ENCODE measurements around the gene EMILIN2.

Gene EMILIN2

GRCh38 chr18:2960983-2961696 is 114.3 kb downstream of the EMILIN2 start:
- H3K4me2 ChIP-seq (ENCODE audit: low read length): peak overlapping the region; percentile 50
- H2AFZ ChIP-seq (ENCODE audit: low read length): no peak overlapping the region
- H3K9ac ChIP-seq (ENCODE audit: low read length): no peak overlapping the region
- no peaks in the 10 kb centered on the region for H3K9me3 ChIP-seq (ENCODE audit: low read length)
- H3K36me3 ChIP-seq (ENCODE audit: insufficient read depth, low read length): 0 out of 2 replicates have a peak, but pooled peaks cover 5% of the 10 kb centered on the region
- no peak overlapping the region for H3K4me3 ChIP-seq (ENCODE audit: low read depth, low read length, poor library complexity, severe bottlenecking)
- H3K4me1 ChIP-seq (ENCODE audit: insufficient read depth, low read length, severe bottlenecking): peaks cover 61% of the 10 kb centered on the region
- H3K79me2 ChIP-seq (ENCODE audit: insufficient read depth, low read length): no peaks in the 10 kb centered on the region
- no peaks in the 10 kb centered on the region for H3K27me3 ChIP-seq (ENCODE audit: insufficient read depth, low read length)
- H3K9me2 ChIP-seq (ENCODE audit: low read depth, low read length): no peaks in the 10 kb centered on the region
- no peaks in the 10 kb centered on the region for H4K20me1 ChIP-seq (ENCODE audit: insufficient read depth, low read length)
- peak overlapping the region; percentile 65 for H3K27ac ChIP-seq (ENCODE audit: low read depth, low read length, poor library complexity, severe bottlenecking)
- H3F3A ChIP-seq (ENCODE audit: insufficient read depth, low read length): no peaks in the 10 kb centered on the region
- TF ChIP-seq EZH2 (IDR thresholded peaks at IDR 0.05; ENCODE audit: borderline replicate concordance, low read length) (no peak), CTCF (IDR thresholded peaks at IDR 0.05; ENCODE audit: low read length) (no peak)

GRCh38 chr18:2961821-2962220 is 115.0 kb downstream of the EMILIN2 start:
- H3K4me2 ChIP-seq (ENCODE audit: low read length): peak overlapping the region; percentile 9; the same call in 1 of the 2 replicates
- H3K9me3 ChIP-seq (ENCODE audit: low read length): no peaks in the 10 kb centered on the region
- H2AFZ ChIP-seq (ENCODE audit: low read length): no peak overlapping the region
- H3K4me1 ChIP-seq (ENCODE audit: insufficient read depth, low read length, severe bottlenecking): peaks cover 61% of the 10 kb centered on the region
- no peak overlapping the region for H3K9ac ChIP-seq (ENCODE audit: low read length)
- H4K20me1 ChIP-seq (ENCODE audit: insufficient read depth, low read length): no peaks in the 10 kb centered on the region
- no peak for TF ChIP-seq CTCF (IDR thresholded peaks at IDR 0.05; ENCODE audit: low read length)
- TF ChIP-seq EZH2 (IDR thresholded peaks at IDR 0.05; ENCODE audit: borderline replicate concordance, low read length): no peak
- no peak overlapping the region for H3K4me3 ChIP-seq (ENCODE audit: low read depth, low read length, poor library complexity, severe bottlenecking)
- H3K79me2 ChIP-seq (ENCODE audit: insufficient read depth, low read length): no peaks in the 10 kb centered on the region
- 0 out of 2 replicates have a peak, but pooled peaks cover 4% of the 10 kb centered on the region for H3K36me3 ChIP-seq (ENCODE audit: insufficient read depth, low read length)
- H3K27me3 ChIP-seq (ENCODE audit: insufficient read depth, low read length): no peaks in the 10 kb centered on the region
- H3K27ac ChIP-seq (ENCODE audit: low read depth, low read length, poor library complexity, severe bottlenecking): peak overlapping the region; percentile 18
- H3K9me2 ChIP-seq (ENCODE audit: low read depth, low read length): no peaks in the 10 kb centered on the region
- H3F3A ChIP-seq (ENCODE audit: insufficient read depth, low read length): no peaks in the 10 kb centered on the region

- no peak overlapping the region for H3K4me3 ChIP-seq (ENCODE audit: low read depth, low read length, poor library complexity, severe bottlenecking)
- H3K4me2 ChIP-seq (ENCODE audit: low read length): peak overlapping the region; percentile 23; the same call in 1 of the 2 replicates
- no peaks in the 10 kb centered on the region for H3K36me3 ChIP-seq (ENCODE audit: insufficient read depth, low read length)
- H3K27me3 ChIP-seq (ENCODE audit: insufficient read depth, low read length): no peaks in the 10 kb centered on the region
- H3K27ac ChIP-seq (ENCODE audit: low read depth, low read length, poor library complexity, severe bottlenecking): no peak overlapping the region
- no peaks in the 10 kb centered on the region for H3K9me2 ChIP-seq (ENCODE audit: low read depth, low read length)
- H3K9ac ChIP-seq (ENCODE audit: low read length): no peak overlapping the region
- no peaks in the 10 kb centered on the region for H3K9me3 ChIP-seq (ENCODE audit: low read length)
- H2AFZ ChIP-seq (ENCODE audit: low read length): no peak overlapping the region
- TF ChIP-seq CTCF (IDR thresholded peaks at IDR 0.05; ENCODE audit: low read length): no peak
- TF ChIP-seq EZH2 (IDR thresholded peaks at IDR 0.05; ENCODE audit: borderline replicate concordance, low read length): no peak
- H3K4me1 ChIP-seq (ENCODE audit: insufficient read depth, low read length, severe bottlenecking): peaks cover 56% of the 10 kb centered on the region
- no peaks in the 10 kb centered on the region for H3F3A ChIP-seq (ENCODE audit: insufficient read depth, low read length)
- no peaks in the 10 kb centered on the region for H3K79me2 ChIP-seq (ENCODE audit: insufficient read depth, low read length)
- no peaks in the 10 kb centered on the region for H4K20me1 ChIP-seq (ENCODE audit: insufficient read depth, low read length)
Observed at GRCh38 chr18:2963048-2963447, 116.2 kb downstream of the EMILIN2 start.

All from OCI-LY1 (cell line).